ENCODE measurements around the gene SNRNP25.

SNRNP25 gene

DNA sequence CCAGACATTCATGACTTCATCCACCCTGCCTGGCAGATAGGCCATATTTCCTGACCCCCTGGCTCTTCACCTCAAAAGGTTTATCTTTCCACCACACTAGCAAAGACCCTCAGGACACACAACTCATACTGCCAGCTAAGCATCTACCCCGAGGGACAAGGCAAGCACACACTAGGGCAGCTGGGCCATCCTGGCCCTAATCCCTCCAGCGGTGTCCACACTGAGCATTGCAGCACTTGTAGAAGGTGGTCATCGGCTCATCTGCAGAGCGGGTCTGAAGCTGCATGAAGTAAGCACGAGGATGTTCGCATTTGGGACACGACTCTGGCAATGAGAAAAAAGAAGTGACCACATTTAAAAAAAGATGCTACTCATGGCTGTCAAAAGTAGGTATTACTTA is 6.4 kb upstream of the SNRNP25 start:
- no peaks in the 10 kb centered on the region for H3K79me1 ChIP-seq (ENCODE audit: low read length)
- no peak overlapping the region for H4K91ac ChIP-seq (ENCODE audit: low read depth, low read length)
- H2BK5ac ChIP-seq (ENCODE audit: low read depth, low read length, poor library complexity), result no peak overlapping the region
- H3K4me2 ChIP-seq (ENCODE audit: low read length), result no peak overlapping the region
- H2AFZ ChIP-seq (ENCODE audit: insufficient read depth, low read length, poor library complexity), result no peak overlapping the region
- H3K23ac ChIP-seq (ENCODE audit: low read length), result no peak overlapping the region
- no peaks in the 10 kb centered on the region for H3K9me3 ChIP-seq (ENCODE audit: insufficient read depth, low read depth, low read length)
- WGBS (ENCODE audit: extremely low coverage, insufficient coverage, insufficient read length), result no CpG with 5 or more reads among the region's 7 CpGs
- no peak for DNase-seq
- H2BK12ac ChIP-seq (ENCODE audit: low read length), result no peak overlapping the region
- no peak overlapping the region for H3K14ac ChIP-seq (ENCODE audit: low read length)
- H3K4ac ChIP-seq (ENCODE audit: low read depth, low read length), result no peak overlapping the region
- no peak overlapping the region for H4K8ac ChIP-seq (ENCODE audit: low read depth, low read length)
- no peaks in the 10 kb centered on the region for H3K27me3 ChIP-seq (ENCODE audit: insufficient read depth, low read length)
- no peak overlapping the region for H3K4me3 ChIP-seq (ENCODE audit: low read depth, low read length)
- no peak overlapping the region for H3K27ac ChIP-seq (ENCODE audit: low read depth, low read length)
- H3K18ac ChIP-seq (ENCODE audit: low read length), result no peak overlapping the region
- peaks cover 16 to 20% of the 10 kb centered on the region in 2 experiments for H3K36me3 ChIP-seq (ENCODE audit: control insufficient read depth in 1 of 2, insufficient read depth in 2 of 2, low read length in 2 of 2)
- no peak overlapping the region for H3K9ac ChIP-seq (ENCODE audit: low read length)
- no peak overlapping the region for H2AK5ac ChIP-seq (ENCODE audit: low read length)
- H3K79me2 ChIP-seq (ENCODE audit: control insufficient read depth, insufficient read depth, low read length, poor library complexity), result no peaks in the 10 kb centered on the region
- no peak overlapping the region for H2BK120ac ChIP-seq (ENCODE audit: insufficient read depth, low read length, poor library complexity)
- H4K12ac ChIP-seq (ENCODE audit: low read depth, low read length), result no peak overlapping the region
- no peaks in the 10 kb centered on the region for H3K4me1 ChIP-seq (ENCODE audit: control insufficient read depth in 1 of 2, insufficient read depth in 2 of 2, low read length in 2 of 2)

- H3K4me1 ChIP-seq (ENCODE audit: control insufficient read depth in 1 of 2, insufficient read depth in 2 of 2, low read length in 2 of 2), result peaks cover 3 to 6% of the 10 kb centered on the region in 2 experiments
- DNase-seq, result no peak
- H3K36me3 ChIP-seq (ENCODE audit: control insufficient read depth in 1 of 2, insufficient read depth in 2 of 2, low read length in 2 of 2), result peaks cover 20 to 25% of the 10 kb centered on the region in 2 experiments
- H3K4me3 ChIP-seq (ENCODE audit: low read depth, low read length), result no peak overlapping the region
- no peak overlapping the region for H4K91ac ChIP-seq (ENCODE audit: low read depth, low read length)
- no peak overlapping the region for H3K14ac ChIP-seq (ENCODE audit: low read length)
- H2AFZ ChIP-seq (ENCODE audit: insufficient read depth, low read length, poor library complexity), result no peak overlapping the region
- peaks cover 8% of the 10 kb centered on the region for H3K79me1 ChIP-seq (ENCODE audit: low read length)
- no peak overlapping the region for H2BK120ac ChIP-seq (ENCODE audit: insufficient read depth, low read length, poor library complexity)
- no peaks in the 10 kb centered on the region for H3K9me3 ChIP-seq (ENCODE audit: insufficient read depth, low read depth, low read length)
- no peak overlapping the region for H3K23ac ChIP-seq (ENCODE audit: low read length)
- no peak overlapping the region for H4K12ac ChIP-seq (ENCODE audit: low read depth, low read length)
- H3K4me2 ChIP-seq (ENCODE audit: low read length), result no peak overlapping the region
- no CpG with 5 or more reads among the region's 15 CpGs for WGBS (ENCODE audit: extremely low coverage, insufficient coverage, insufficient read length)
- no peak overlapping the region for H3K9ac ChIP-seq (ENCODE audit: low read length)
- H3K18ac ChIP-seq (ENCODE audit: low read length), result no peak overlapping the region
- H3K27me3 ChIP-seq (ENCODE audit: insufficient read depth, low read length), result no peaks in the 10 kb centered on the region
- no peak overlapping the region for H4K8ac ChIP-seq (ENCODE audit: low read depth, low read length)
- peaks cover 3% of the 10 kb centered on the region for H3K79me2 ChIP-seq (ENCODE audit: control insufficient read depth, insufficient read depth, low read length, poor library complexity)
- H2BK5ac ChIP-seq (ENCODE audit: low read depth, low read length, poor library complexity), result no peak overlapping the region
- no peak overlapping the region for H3K4ac ChIP-seq (ENCODE audit: low read depth, low read length)
- H2AK5ac ChIP-seq (ENCODE audit: low read length), result no peak overlapping the region
- H2BK12ac ChIP-seq (ENCODE audit: low read length), result no peak overlapping the region
- H3K27ac ChIP-seq (ENCODE audit: low read depth, low read length), result no peak overlapping the region
Observed at GRCh38 chr16:50769-51591, 2.6 kb upstream of the SNRNP25 start.

- Histone ChIP-seq H2BK5ac (ENCODE audit: low read depth, low read length, poor library complexity) (peak overlapping the region; percentile 57), H3K27me3 (ENCODE audit: insufficient read depth, low read length) (no peaks in the 10 kb centered on the region), H3K14ac (ENCODE audit: low read length) (peak overlapping the region; percentile 94), H3K36me3 (ENCODE audit: control insufficient read depth in 1 of 2, insufficient read depth in 2 of 2, low read length in 2 of 2) (peaks cover 47% of the 10 kb centered on the region in 2 experiments), H3K79me1 (ENCODE audit: low read length) (peaks cover 8% of the 10 kb centered on the region), H4K8ac (ENCODE audit: low read depth, low read length) (peak overlapping the region; percentile 97), H3K79me2 (ENCODE audit: control insufficient read depth, insufficient read depth, low read length, poor library complexity) (peaks cover 3% of the 10 kb centered on the region), H3K23ac (ENCODE audit: low read length) (no peak overlapping the region), H4K91ac (ENCODE audit: low read depth, low read length) (peak overlapping the region; percentile 74), H3K4me2 (ENCODE audit: low read length) (peak overlapping the region; percentile 91), H2AK5ac (ENCODE audit: low read length) (no peak overlapping the region), H2AFZ (ENCODE audit: insufficient read depth, low read length, poor library complexity) (peak overlapping the region; percentile 96), H3K4me1 (ENCODE audit: control insufficient read depth in 1 of 2, insufficient read depth in 2 of 2, low read length in 2 of 2) (peaks cover 3 to 6% of the 10 kb centered on the region in 2 experiments), H3K18ac (ENCODE audit: low read length) (peak overlapping the region; percentile 55), H2BK12ac (ENCODE audit: low read length) (no peak overlapping the region), H3K9ac (ENCODE audit: low read length) (peak overlapping the region; percentile 67), H2BK120ac (ENCODE audit: insufficient read depth, low read length, poor library complexity) (peak overlapping the region; percentile 47), H3K4ac (ENCODE audit: low read depth, low read length) (peak overlapping the region; percentile 43), H3K27ac (ENCODE audit: low read depth, low read length) (peak overlapping the region; percentile 14), H3K4me3 (ENCODE audit: low read depth, low read length) (peak overlapping the region; percentile 78), H4K12ac (ENCODE audit: low read depth, low read length) (peak overlapping the region; percentile 92), H3K9me3 (ENCODE audit: insufficient read depth, low read depth, low read length) (no peaks in the 10 kb centered on the region)
- no peak for DNase-seq
- WGBS (ENCODE audit: extremely low coverage, insufficient coverage, insufficient read length), result no CpG with 5 or more reads among the region's 12 CpGs
Observed at GRCh38 chr16:54237-54581, 581 bp downstream of the SNRNP25 start.

DNA sequence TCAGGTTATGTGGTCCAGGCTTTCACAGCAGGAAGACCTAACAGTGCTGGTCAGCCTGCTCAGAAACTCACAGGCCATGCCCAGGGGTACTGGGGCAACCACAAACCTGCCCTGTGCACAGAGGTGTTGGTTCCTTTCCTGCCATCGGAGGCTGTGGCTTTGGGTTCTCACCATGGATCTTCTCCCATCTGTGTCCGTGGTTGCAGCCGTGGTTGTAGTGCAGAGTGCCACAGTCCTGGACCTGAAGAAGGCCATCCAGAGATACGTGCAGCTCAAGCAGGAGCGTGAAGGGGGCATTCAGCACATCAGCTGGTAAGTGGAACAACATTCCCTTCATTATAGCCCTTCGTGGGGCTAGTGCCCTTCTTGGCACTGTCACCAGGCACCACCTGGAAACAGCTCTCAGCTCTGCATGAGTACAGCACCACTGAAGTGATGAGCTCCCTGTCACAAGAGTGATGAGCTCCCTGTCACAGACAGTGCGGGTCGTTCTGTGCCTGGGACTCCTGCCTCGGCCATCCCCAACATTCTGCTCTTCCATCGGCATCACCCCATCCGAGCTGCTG is 2.0 kb downstream of the SNRNP25 start:
- H3K36me3 ChIP-seq (ENCODE audit: control insufficient read depth in 1 of 2, insufficient read depth in 2 of 2, low read length in 2 of 2), result peaks cover 55 to 60% of the 10 kb centered on the region in 2 experiments
- H3K23ac ChIP-seq (ENCODE audit: low read length), result no peak overlapping the region
- H3K4me3 ChIP-seq (ENCODE audit: low read depth, low read length), result no peak overlapping the region
- no peak for DNase-seq
- no peak overlapping the region for H2BK120ac ChIP-seq (ENCODE audit: insufficient read depth, low read length, poor library complexity)
- no peak overlapping the region for H3K27ac ChIP-seq (ENCODE audit: low read depth, low read length)
- H4K91ac ChIP-seq (ENCODE audit: low read depth, low read length), result no peak overlapping the region
- H3K18ac ChIP-seq (ENCODE audit: low read length), result no peak overlapping the region
- H3K27me3 ChIP-seq (ENCODE audit: insufficient read depth, low read length), result no peaks in the 10 kb centered on the region
- no peak overlapping the region for H3K14ac ChIP-seq (ENCODE audit: low read length)
- no peak overlapping the region for H2AFZ ChIP-seq (ENCODE audit: insufficient read depth, low read length, poor library complexity)
- no peak overlapping the region for H2AK5ac ChIP-seq (ENCODE audit: low read length)
- peaks cover 3% of the 10 kb centered on the region for H3K79me2 ChIP-seq (ENCODE audit: control insufficient read depth, insufficient read depth, low read length, poor library complexity)
- H3K79me1 ChIP-seq (ENCODE audit: low read length), result peaks cover 8% of the 10 kb centered on the region
- H4K12ac ChIP-seq (ENCODE audit: low read depth, low read length), result no peak overlapping the region
- no peaks in the 10 kb centered on the region for H3K9me3 ChIP-seq (ENCODE audit: insufficient read depth, low read depth, low read length)
- no CpG with 5 or more reads among the region's 11 CpGs for WGBS (ENCODE audit: extremely low coverage, insufficient coverage, insufficient read length)
- peaks cover 3 to 6% of the 10 kb centered on the region in 2 experiments for H3K4me1 ChIP-seq (ENCODE audit: control insufficient read depth in 1 of 2, insufficient read depth in 2 of 2, low read length in 2 of 2)
- H3K4ac ChIP-seq (ENCODE audit: low read depth, low read length), result no peak overlapping the region
- H2BK5ac ChIP-seq (ENCODE audit: low read depth, low read length, poor library complexity), result no peak overlapping the region
- H4K8ac ChIP-seq (ENCODE audit: low read depth, low read length), result no peak overlapping the region
- H2BK12ac ChIP-seq (ENCODE audit: low read length), result no peak overlapping the region
- H3K4me2 ChIP-seq (ENCODE audit: low read length), result no peak overlapping the region
- no peak overlapping the region for H3K9ac ChIP-seq (ENCODE audit: low read length)
